GM12874 (cell line): Measurements from ENCODE around the gene BTNL8.

Experiments used
- CTCF ChIP-seq: IDR thresholded peaks from 2 replicates; pipeline ENCODE4 v1.5.1; 2011; ENCODE audit warnings: low read depth, mild to moderate bottlenecking, control low read depth, low read length, moderate library complexity; ENCODE audit not compliant: insufficient read depth

Gene BTNL8

GRCh38 chr5:180990882-180991242, 91.9 kb downstream of the BTNL8 start:
- TF ChIP-seq CTCF, result no peak
